Stomach smooth muscle (tissue), 2 donors: Measurements from ENCODE around the gene FMOD.

Source experiments
- H3K27ac ChIP-seq: one replicate; pipeline ENCODE4 v1.7.0; 2013; ENCODE audit warnings: mild to moderate bottlenecking, low read length, inconsistent platforms
- H3K27me3 ChIP-seq, 2 donors: one replicate each; pipeline ENCODE4 v1.7.0; 2013; ENCODE audit warnings: low read length in 2 of 2; ENCODE audit not compliant: insufficient read depth in 2 of 2, control insufficient read depth in 1 of 2
- H3K36me3 ChIP-seq, 2 donors: one replicate each; pipeline ENCODE4 v1.7.0; 2013; ENCODE audit warnings: low read length in 2 of 2; ENCODE audit not compliant: control insufficient read depth in 2 of 2, insufficient read depth in 2 of 2
- H3K4me1 ChIP-seq: one replicate; pipeline ENCODE4 v1.7.0; 2013; ENCODE audit warnings: low read length; ENCODE audit not compliant: control insufficient read depth, insufficient read depth
- H3K4me3 ChIP-seq, 2 donors: one replicate each; pipeline ENCODE4 v1.7.0; 2013; ENCODE audit warnings: low read length in 2 of 2
- H3K9ac ChIP-seq, 2 donors: one replicate each; pipeline ENCODE4 v1.7.0; 2013; ENCODE audit warnings: low read length in 2 of 2, mild to moderate bottlenecking in 1 of 2
- H3K9me3 ChIP-seq, 2 donors: one replicate each; pipeline ENCODE4 v1.7.0; 2013; ENCODE audit warnings: low read length in 2 of 2; ENCODE audit not compliant: control insufficient read depth in 2 of 2
- donor health status: healthy.
- donor health status: Pancreatic carcinoma.

FMOD gene

DNA sequence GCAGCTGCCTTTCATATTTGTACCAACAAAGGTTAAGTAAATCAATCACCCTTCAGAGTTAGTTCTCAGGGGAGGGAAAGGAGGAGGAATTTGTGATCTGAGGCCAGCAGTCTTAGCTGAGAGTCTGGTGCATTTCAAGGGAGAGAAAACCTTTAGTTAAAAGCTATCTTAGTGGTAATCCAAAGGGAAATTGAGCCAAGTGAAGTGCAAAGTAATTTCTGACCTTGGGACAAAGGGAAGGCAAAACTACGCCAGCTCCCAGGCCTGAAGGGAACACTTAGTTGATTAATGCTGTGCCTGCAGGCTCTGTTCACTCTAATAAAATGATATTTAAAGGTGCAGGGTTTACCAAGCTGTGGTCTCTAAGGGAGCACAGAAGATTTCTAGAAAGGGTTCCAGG lies 23.1 kb upstream of the FMOD start:
- Histone ChIP-seq H3K27me3 (no peaks in the 10 kb centered on the region), H3K9ac (peak overlapping the region in 1 of 2 donors; percentile 29), H3K27ac (peak overlapping the region; percentile 74), H3K36me3 (no peaks in the 10 kb centered on the region), H3K9me3 (no peaks in the 10 kb centered on the region), H3K4me1 (peaks cover 18% of the 10 kb centered on the region), H3K4me3 (no peak overlapping the region)

GRCh38 chr1:203373002-203373401 lies 22.1 kb upstream of the FMOD start:
- H3K36me3 ChIP-seq, result no peaks in the 10 kb centered on the region

GRCh38 chr1:203371288-203371687 lies 20.4 kb upstream of the FMOD start:
- Histone ChIP-seq H3K4me3 (no peak overlapping the region), H3K9ac (no peak overlapping the region), H3K27me3 (no peaks in the 10 kb centered on the region), H3K4me1 (peaks cover 15% of the 10 kb centered on the region), H3K9me3 (no peaks in the 10 kb centered on the region), H3K27ac (no peak overlapping the region), H3K36me3 (no peaks in the 10 kb centered on the region)

More at GRCh38 chr1:203373002-203373401, 22.1 kb upstream of the FMOD start:
- no peaks in the 10 kb centered on the region for H3K27me3 ChIP-seq
- no peak overlapping the region for H3K4me3 ChIP-seq
- H3K27ac ChIP-seq, result no peak overlapping the region
- H3K4me1 ChIP-seq, result peaks cover 15% of the 10 kb centered on the region
- no peaks in the 10 kb centered on the region for H3K9me3 ChIP-seq
- no peak overlapping the region for H3K9ac ChIP-seq

GRCh38 chr1:203369666-203370065 lies 18.7 kb upstream of the FMOD start:
- Histone ChIP-seq H3K9me3 (no peaks in the 10 kb centered on the region), H3K27ac (no peak overlapping the region), H3K27me3 (no peaks in the 10 kb centered on the region), H3K36me3 (no peaks in the 10 kb centered on the region), H3K9ac (no peak overlapping the region), H3K4me1 (peaks cover 15% of the 10 kb centered on the region), H3K4me3 (no peak overlapping the region)

- H3K9ac ChIP-seq, result no peak overlapping the region
Measured at GRCh38 chr1:203368624-203369451, 17.9 kb upstream of the FMOD start.

GRCh38 chr1:203367057-203367456 lies 16.1 kb upstream of the FMOD start:
- Histone ChIP-seq H3K9ac (no peak overlapping the region), H3K4me1 (peaks cover 3% of the 10 kb centered on the region), H3K27me3 (no peaks in the 10 kb centered on the region), H3K4me3 (no peak overlapping the region), H3K36me3 (no peaks in the 10 kb centered on the region), H3K27ac (no peak overlapping the region), H3K9me3 (no peaks in the 10 kb centered on the region)

More at GRCh38 chr1:203368624-203369451, 17.9 kb upstream of the FMOD start:
- peaks cover 10% of the 10 kb centered on the region for H3K4me1 ChIP-seq
- no peaks in the 10 kb centered on the region for H3K27me3 ChIP-seq
- no peak overlapping the region for H3K27ac ChIP-seq
- no peaks in the 10 kb centered on the region for H3K9me3 ChIP-seq
- H3K4me3 ChIP-seq, result no peak overlapping the region
- no peaks in the 10 kb centered on the region for H3K36me3 ChIP-seq

DNA sequence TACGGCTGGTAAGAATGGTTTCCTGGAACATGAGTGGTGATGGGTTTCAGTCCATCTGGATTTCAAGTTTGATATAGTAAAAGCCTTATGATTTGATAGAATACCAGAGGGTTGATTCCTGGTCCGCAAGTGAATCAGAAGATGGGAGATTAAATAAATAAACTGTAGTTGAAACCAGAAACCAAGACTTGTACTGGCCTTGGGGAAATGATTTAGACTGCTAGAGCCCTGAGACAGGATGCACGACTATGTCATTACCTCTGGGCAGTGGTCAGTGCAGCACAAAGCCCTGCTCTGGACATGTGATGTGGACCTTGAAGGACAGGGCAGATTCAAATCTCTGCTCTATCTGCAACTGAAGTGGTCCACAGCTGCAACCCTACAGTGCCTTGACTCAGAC lies 15.6 kb upstream of the FMOD start:
- no peaks in the 10 kb centered on the region for H3K36me3 ChIP-seq
- H3K27ac ChIP-seq, result no peak overlapping the region
- no peaks in the 10 kb centered on the region for H3K9me3 ChIP-seq
- no peak overlapping the region for H3K4me3 ChIP-seq
- H3K9ac ChIP-seq, result no peak overlapping the region
- peaks cover 3% of the 10 kb centered on the region for H3K4me1 ChIP-seq
- H3K27me3 ChIP-seq, result no peaks in the 10 kb centered on the region

- Histone ChIP-seq H3K4me3 (no peak overlapping the region), H3K36me3 (no peaks in the 10 kb centered on the region), H3K9ac (no peak overlapping the region), H3K27me3 (no peaks in the 10 kb centered on the region), H3K9me3 (no peaks in the 10 kb centered on the region), H3K27ac (no peak overlapping the region), H3K4me1 (peaks cover 3% of the 10 kb centered on the region)
Measured at GRCh38 chr1:203364806-203365205, 13.9 kb upstream of the FMOD start.

DNA sequence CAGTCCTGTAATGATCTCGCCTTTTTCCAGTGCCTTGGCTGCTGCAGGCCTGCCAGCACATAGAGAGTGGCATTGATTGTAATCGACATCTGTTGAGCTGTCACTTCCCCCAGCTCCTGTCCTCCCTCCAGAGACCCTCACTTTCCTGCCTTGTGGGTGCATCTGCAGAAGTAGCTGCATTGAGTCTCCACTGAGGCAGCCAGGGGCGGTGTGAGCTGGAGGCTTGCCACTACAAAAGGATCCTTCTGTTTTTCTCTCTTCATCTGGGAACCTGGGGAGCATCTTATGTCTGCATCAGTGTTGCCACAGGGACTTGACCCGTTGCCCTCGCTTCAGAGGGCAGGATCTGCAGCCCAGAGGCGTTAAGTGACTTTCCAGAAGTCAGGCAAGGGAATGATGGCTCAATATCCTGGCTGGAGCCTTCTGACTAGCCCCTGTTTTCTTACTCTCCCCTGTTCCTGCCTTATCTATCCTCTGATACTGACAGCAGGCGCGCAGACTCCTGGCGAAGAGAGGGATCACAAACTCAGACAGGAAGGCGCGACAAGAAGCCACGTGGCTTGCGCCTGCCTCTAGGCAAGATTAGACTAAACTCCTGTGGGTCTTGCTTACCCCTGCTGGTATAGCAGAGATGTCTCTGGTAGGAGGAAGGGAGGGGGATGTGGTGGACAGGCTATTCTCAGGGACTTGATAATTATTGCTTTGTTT lies 13.3 kb upstream of the FMOD start:
- Histone ChIP-seq H3K27me3 (no peaks in the 10 kb centered on the region), H3K36me3 (no peaks in the 10 kb centered on the region), H3K27ac (no peak overlapping the region), H3K9me3 (no peaks in the 10 kb centered on the region), H3K9ac (no peak overlapping the region), H3K4me3 (no peak overlapping the region), H3K4me1 (peaks cover 4% of the 10 kb centered on the region)

- Histone ChIP-seq H3K36me3 (no peaks in the 10 kb centered on the region), H3K4me3 (no peak overlapping the region), H3K27me3 (no peaks in the 10 kb centered on the region), H3K4me1 (peaks cover 4% of the 10 kb centered on the region), H3K9ac (no peak overlapping the region), H3K27ac (no peak overlapping the region), H3K9me3 (no peaks in the 10 kb centered on the region)
Measured at GRCh38 chr1:203362720-203363025, 11.8 kb upstream of the FMOD start.
